ENCODE results near the gene BMS1.
"Not testable (repeated sequence)": the region's sequence is repeated elsewhere in the genome, so short reads cannot be mapped to it uniquely, and the experiment has no call there.

Gene BMS1

GRCh38 chr10:42869977-42870350 is 87.4 kb downstream of the BMS1 start:
- H3K9ac ChIP-seq (ENCODE audit: low read length), result no peak overlapping the region
- H3F3A ChIP-seq (ENCODE audit: insufficient read depth), result no peaks in the 10 kb centered on the region
- H3K4me2 ChIP-seq (ENCODE audit: low read depth, low read length, poor library complexity, severe bottlenecking), result no peak overlapping the region
- H3K9me3 ChIP-seq (ENCODE audit: insufficient read depth, low read length), result no peaks in the 10 kb centered on the region
- H3K4me3 ChIP-seq (ENCODE audit: insufficient read depth, low read length, poor library complexity, severe bottlenecking), result no peak overlapping the region
- no peaks in the 10 kb centered on the region for H3K27me3 ChIP-seq (ENCODE audit: low read length)
- no peaks in the 10 kb centered on the region for H3K36me3 ChIP-seq (ENCODE audit: low read length)
- H4K20me1 ChIP-seq (ENCODE audit: low read depth, low read length), result no peaks in the 10 kb centered on the region
- no peak overlapping the region for H3K27ac ChIP-seq (ENCODE audit: low read depth, low read length)
- H2AFZ ChIP-seq (ENCODE audit: low read depth, low read length, severe bottlenecking), result no peak overlapping the region
- no peaks in the 10 kb centered on the region for H3K9me2 ChIP-seq (replicated peaks; ENCODE audit: insufficient read depth, low read length)
- no peak for TF ChIP-seq EZH2phosphoT487 (conservative IDR thresholded peaks at IDR 0.05; ENCODE audit: low read length)
- no peak for TF ChIP-seq CTCF (IDR thresholded peaks at IDR 0.05; ENCODE audit: insufficient read depth, low read length, poor library complexity, severe bottlenecking)
- H3K79me2 ChIP-seq (ENCODE audit: insufficient read depth, low read length), result no peaks in the 10 kb centered on the region

GRCh38 chr10:42871138-42871641 is 88.6 kb downstream of the BMS1 start:
- not testable (repeated sequence) for H3K9ac ChIP-seq (ENCODE audit: low read length); H3K4me3 ChIP-seq (ENCODE audit: insufficient read depth, low read length, poor library complexity, severe bottlenecking); H3K27ac ChIP-seq (ENCODE audit: low read depth, low read length); H3K36me3 ChIP-seq (ENCODE audit: low read length); H3K9me2 ChIP-seq (replicated peaks; ENCODE audit: insufficient read depth, low read length); H3K27me3 ChIP-seq (ENCODE audit: low read length); H3K4me2 ChIP-seq (ENCODE audit: low read depth, low read length, poor library complexity, severe bottlenecking); H2AFZ ChIP-seq (ENCODE audit: low read depth, low read length, severe bottlenecking); H3F3A ChIP-seq (ENCODE audit: insufficient read depth); H3K79me2 ChIP-seq (ENCODE audit: insufficient read depth, low read length); H4K20me1 ChIP-seq (ENCODE audit: low read depth, low read length); H3K9me3 ChIP-seq (ENCODE audit: insufficient read depth, low read length)

GRCh38 chr10:42871823-42872222 is 89.2 kb downstream of the BMS1 start:
- H3K4me3 ChIP-seq (ENCODE audit: insufficient read depth, low read length, poor library complexity, severe bottlenecking), result no peak overlapping the region
- H3F3A ChIP-seq (ENCODE audit: insufficient read depth), result no peaks in the 10 kb centered on the region
- no peak overlapping the region for H3K4me2 ChIP-seq (ENCODE audit: low read depth, low read length, poor library complexity, severe bottlenecking)
- H3K9me3 ChIP-seq (ENCODE audit: insufficient read depth, low read length), result no peaks in the 10 kb centered on the region
- H3K27ac ChIP-seq (ENCODE audit: low read depth, low read length), result no peak overlapping the region
- no peaks in the 10 kb centered on the region for H3K79me2 ChIP-seq (ENCODE audit: insufficient read depth, low read length)
- H4K20me1 ChIP-seq (ENCODE audit: low read depth, low read length), result no peaks in the 10 kb centered on the region
- TF ChIP-seq CTCF (IDR thresholded peaks at IDR 0.05; ENCODE audit: insufficient read depth, low read length, poor library complexity, severe bottlenecking), result no peak
- no peak for TF ChIP-seq EZH2phosphoT487 (conservative IDR thresholded peaks at IDR 0.05; ENCODE audit: low read length)
- H3K9me2 ChIP-seq (replicated peaks; ENCODE audit: insufficient read depth, low read length), result no peaks in the 10 kb centered on the region
- no peak overlapping the region for H3K9ac ChIP-seq (ENCODE audit: low read length)
- no peaks in the 10 kb centered on the region for H3K36me3 ChIP-seq (ENCODE audit: low read length)
- H2AFZ ChIP-seq (ENCODE audit: low read depth, low read length, severe bottlenecking), result no peak overlapping the region
- no peaks in the 10 kb centered on the region for H3K27me3 ChIP-seq (ENCODE audit: low read length)

GRCh38 chr10:42872865-42873435 is 90.4 kb downstream of the BMS1 start:
- TF ChIP-seq EZH2phosphoT487 (conservative IDR thresholded peaks at IDR 0.05; ENCODE audit: low read length), result no peak
- no peak for TF ChIP-seq CTCF (IDR thresholded peaks at IDR 0.05; ENCODE audit: insufficient read depth, low read length, poor library complexity, severe bottlenecking)
- Histone ChIP-seq H3K4me2 (ENCODE audit: low read depth, low read length, poor library complexity, severe bottlenecking) (no peak overlapping the region), H4K20me1 (ENCODE audit: low read depth, low read length) (no peaks in the 10 kb centered on the region), H3K79me2 (ENCODE audit: insufficient read depth, low read length) (no peaks in the 10 kb centered on the region), H3K9me2 (replicated peaks; ENCODE audit: insufficient read depth, low read length) (no peaks in the 10 kb centered on the region), H3K9me3 (ENCODE audit: insufficient read depth, low read length) (no peaks in the 10 kb centered on the region), H3F3A (ENCODE audit: insufficient read depth) (no peaks in the 10 kb centered on the region), H3K27me3 (ENCODE audit: low read length) (no peaks in the 10 kb centered on the region), H3K4me3 (ENCODE audit: insufficient read depth, low read length, poor library complexity, severe bottlenecking) (no peak overlapping the region), H3K36me3 (ENCODE audit: low read length) (no peaks in the 10 kb centered on the region), H3K27ac (ENCODE audit: low read depth, low read length) (no peak overlapping the region), H3K9ac (ENCODE audit: low read length) (no peak overlapping the region), H2AFZ (ENCODE audit: low read depth, low read length, severe bottlenecking) (no peak overlapping the region)

Measured in SU-DHL-6 (cell line).